HG02759 (cell line): ENCODE results near the gene DNAH1.

ENCODE experiments used
- ATAC-seq: cut with Tn5 transposase; IDR thresholded peaks from one replicate; pipeline ENCODE4 v1.9.1; 2021; ENCODE audit warnings: mild to moderate bottlenecking, moderate library complexity; ENCODE audit not compliant: unreplicated experiment

DNAH1 gene

GRCh38 chr3:52401021-52401420 lies 84.9 kb downstream of the DNAH1 start:
- no peak for ATAC-seq

DNA sequence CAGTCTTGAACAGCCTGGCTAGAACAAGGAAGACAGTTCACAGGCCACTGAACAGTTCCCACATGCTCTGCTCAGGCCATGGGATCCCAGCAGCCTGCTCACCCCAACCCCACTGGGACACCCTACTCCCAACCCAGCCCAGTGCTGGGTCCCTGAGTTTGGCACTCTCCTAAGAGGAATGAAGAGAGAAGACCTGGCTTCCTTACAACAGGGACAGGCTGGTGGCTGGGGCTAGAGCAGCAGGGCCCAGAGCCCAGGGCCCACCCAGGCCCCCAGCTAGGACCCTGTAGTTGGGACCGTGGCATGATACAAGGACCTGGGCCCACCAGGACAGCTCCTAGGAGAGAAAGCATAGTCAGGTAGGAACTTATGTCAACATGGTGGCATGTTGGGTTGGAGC lies 85.4 kb downstream of the DNAH1 start:
- no peak for ATAC-seq

GRCh38 chr3:52402101-52402521 lies 86.0 kb downstream of the DNAH1 start:
- ATAC-seq, result no peak

GRCh38 chr3:52402706-52403270 lies 86.7 kb downstream of the DNAH1 start:
- ATAC-seq, result no peak

DNA sequence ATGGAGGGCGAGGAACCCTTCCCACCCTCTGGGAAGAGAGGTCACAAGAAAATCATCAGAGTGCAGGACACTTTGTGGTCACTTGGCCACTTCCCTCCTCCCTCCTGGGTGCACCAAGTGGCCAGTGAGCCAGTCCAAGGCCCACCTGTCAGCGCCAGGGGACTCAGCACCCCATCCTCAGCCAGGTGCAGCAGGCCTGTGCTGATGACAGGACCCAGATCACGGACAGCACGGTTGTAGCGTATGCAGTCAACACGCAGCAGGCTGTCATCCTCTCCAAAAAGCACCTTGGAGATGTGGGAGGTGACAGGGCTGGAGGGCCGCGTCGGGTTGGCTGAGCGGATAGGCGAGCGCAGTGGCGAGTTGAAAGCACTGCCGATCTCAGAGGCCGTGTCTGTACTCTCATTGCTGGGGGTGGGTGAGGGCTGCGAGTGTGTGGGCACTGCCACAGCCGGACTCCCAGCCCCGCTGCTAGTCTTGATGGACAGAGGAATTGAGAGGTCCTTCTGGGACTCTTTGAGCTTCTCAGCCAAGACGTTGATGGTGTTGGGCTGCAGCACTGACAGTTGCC lies 87.2 kb downstream of the DNAH1 start:
- no peak for ATAC-seq

DNA sequence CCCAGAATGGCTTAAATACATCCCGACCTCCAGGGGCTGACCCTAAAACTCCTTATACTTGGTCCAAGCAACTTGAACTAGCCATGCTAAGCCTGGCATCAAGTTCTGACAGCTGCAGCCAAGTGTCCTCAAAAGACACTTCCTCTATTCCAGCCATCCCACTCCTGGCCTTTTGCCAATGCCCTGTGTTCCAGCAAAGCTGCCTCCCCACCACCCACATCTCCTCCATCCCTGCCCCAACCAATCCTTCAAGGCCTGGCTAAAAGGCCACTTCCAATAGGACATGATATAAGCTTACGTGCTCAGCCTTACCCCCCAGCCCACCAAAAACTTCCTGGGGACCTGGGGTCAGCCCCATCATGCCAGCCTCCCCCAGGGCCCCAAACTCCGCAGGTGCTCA lies 87.8 kb downstream of the DNAH1 start:
- no peak for ATAC-seq

- ATAC-seq, result no peak
Observed at GRCh38 chr3:52404391-52404790, 88.3 kb downstream of the DNAH1 start.

DNA sequence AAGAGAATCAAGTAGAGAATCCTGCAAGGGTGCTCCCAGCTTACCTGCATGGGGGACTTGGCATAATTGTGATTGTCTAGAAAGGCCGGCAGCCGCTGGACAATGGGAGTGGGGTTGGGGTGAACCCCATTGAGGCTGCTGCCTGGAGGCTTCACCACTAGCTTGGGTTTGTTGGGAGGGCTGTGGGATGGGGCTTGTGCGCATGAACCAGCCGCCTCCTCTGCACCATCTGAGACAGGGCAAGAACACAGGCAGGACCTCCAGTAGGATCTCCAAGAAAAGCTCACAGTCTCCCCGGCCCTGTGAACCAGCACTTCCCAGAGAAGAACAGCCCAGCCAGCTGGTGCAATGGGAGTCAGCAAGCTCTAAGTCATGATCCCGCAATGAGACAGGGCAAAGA lies 88.9 kb downstream of the DNAH1 start:
- ATAC-seq, result no peak

- no peak for ATAC-seq
Observed at GRCh38 chr3:52405601-52406110, 89.5 kb downstream of the DNAH1 start.

DNA sequence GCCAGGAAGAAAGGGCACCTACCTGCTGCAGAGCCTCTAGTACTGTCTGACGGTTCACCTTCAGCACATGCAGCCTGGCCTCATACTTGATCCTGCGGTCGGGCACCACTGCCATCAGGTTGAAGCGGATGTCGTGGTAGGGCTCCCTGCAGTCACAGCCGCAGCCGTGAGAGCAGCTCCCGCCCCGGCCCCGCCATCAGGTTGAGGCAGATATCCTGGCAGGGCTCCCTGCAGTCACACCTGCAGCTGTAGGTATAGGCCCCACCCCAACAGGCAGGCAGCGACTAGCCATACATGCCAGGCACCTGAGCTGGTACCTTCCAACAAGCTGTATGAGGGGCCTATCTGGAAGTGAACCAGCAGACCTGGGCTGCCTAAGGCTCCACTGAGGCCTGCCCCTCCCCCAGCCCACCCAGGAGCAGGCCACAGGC lies 90.1 kb downstream of the DNAH1 start:
- ATAC-seq, result no peak

DNA sequence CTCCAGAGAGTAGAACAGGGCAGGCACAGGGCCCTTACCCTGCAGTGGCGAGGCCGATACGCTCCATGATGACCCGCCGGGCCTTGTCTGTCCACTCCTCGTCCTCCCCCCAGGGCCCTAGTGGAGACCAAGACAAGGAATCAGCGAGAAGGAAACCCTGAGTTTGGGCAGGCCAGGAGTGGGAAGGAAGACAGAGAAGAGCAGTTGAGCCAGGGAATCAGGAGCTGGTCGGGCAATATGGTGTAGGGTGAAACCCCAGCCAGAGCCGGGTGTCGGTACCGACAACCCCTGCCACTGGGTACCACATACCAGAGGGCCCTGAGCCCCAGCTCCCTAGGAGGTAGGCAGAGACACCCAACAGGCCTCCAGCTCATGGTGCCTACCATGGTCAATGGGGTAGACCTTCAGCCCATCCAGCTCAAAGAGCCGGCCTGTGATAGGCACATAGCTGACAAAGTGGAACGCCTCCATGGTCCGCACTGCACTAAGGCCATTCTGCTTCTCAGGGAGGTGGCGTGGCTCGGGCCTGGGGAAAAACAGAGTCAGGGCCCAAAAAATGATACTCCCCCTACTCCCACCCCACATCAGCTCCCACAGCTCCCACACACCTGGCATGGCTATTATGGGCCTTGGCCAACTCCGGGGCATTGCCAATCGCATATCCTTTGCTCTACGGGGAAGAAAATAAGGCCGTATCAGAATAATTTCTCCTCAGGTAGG lies 90.8 kb downstream of the DNAH1 start:
- ATAC-seq, result no peak

DNA sequence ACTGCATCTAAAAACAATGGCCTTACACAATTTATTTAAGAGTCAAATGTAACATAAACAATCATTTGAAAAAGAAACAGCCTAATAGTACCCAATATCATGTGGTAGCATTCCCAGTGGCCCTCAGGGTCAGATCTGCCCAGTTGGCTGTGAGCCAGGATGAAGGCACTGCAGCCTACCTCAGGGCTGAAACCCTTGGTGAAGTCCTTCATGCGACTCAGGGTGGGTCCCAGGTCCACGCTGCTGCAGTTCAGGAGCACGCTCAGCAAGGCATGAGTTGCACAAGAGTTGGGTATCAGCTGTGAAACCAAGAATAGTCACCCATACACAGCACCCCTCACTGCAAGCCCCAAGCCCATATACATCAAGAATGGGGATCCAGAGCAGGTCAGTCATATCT lies 91.7 kb downstream of the DNAH1 start:
- ATAC-seq, result no peak

DNA sequence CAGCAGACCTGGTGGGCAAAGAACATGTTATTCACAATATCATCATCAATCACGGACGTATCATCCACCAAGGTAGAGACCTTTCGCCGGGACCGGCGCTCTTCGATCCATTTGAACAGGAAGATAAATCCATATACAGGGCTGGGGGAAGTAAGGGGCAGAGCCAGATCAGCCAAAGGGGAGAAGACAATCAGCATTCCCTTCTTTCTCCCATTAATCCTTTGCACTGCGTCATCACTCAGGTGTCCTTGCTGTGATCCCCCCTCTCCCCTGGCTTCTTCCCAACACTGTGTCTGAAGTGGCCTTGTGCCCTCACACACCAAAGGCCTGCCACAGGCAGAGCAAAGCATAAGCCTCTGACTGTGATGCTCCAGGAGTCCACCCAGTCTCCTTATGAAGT lies 92.3 kb downstream of the DNAH1 start:
- ATAC-seq, result no peak

GRCh38 chr3:52415800-52416199 lies 99.7 kb downstream of the DNAH1 start:
- no peak for ATAC-seq

DNA sequence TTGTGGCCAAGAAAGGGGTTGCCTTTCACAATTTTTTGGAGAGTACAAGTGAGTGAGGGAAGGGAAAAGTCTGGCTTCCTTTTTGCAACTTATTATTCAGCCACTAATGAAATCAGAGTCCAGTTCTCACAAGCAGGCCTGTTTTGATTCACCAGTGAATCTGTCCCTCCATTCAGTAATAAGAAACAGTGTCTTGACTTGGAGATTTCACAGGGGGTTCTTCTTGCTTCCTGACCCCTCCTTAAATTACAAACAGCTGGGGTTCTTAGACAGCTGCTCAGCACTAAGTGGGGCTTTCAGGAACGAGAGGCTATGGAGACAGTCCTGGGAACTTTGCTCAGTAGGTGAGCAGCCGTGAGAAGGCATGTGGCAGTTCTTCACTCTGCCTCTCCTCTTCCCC lies 104.3 kb downstream of the DNAH1 start:
- ATAC-seq, result no peak

DNA sequence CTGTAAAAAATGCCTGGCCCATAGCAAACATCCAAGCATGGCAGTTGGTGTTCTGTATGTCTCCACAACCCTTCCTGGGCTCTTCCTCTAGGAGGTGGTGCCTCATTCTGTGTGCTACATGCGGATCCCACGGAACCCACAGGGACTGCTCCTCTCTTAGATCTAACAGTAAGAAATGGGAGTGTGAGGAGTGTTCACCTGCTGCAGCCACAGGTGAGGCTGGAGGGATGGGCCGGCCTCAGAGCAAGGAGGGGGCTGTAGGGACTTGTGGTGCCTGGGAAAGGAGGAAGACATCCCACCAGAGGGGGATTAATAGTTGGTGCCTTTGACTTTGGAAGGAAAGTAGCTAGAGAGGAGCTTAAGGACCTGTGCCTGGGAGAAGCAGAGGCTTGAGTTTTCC lies 106.5 kb downstream of the DNAH1 start:
- no peak for ATAC-seq

GRCh38 chr3:52423173-52423572 lies 107.1 kb downstream of the DNAH1 start:
- ATAC-seq, result no peak

DNA sequence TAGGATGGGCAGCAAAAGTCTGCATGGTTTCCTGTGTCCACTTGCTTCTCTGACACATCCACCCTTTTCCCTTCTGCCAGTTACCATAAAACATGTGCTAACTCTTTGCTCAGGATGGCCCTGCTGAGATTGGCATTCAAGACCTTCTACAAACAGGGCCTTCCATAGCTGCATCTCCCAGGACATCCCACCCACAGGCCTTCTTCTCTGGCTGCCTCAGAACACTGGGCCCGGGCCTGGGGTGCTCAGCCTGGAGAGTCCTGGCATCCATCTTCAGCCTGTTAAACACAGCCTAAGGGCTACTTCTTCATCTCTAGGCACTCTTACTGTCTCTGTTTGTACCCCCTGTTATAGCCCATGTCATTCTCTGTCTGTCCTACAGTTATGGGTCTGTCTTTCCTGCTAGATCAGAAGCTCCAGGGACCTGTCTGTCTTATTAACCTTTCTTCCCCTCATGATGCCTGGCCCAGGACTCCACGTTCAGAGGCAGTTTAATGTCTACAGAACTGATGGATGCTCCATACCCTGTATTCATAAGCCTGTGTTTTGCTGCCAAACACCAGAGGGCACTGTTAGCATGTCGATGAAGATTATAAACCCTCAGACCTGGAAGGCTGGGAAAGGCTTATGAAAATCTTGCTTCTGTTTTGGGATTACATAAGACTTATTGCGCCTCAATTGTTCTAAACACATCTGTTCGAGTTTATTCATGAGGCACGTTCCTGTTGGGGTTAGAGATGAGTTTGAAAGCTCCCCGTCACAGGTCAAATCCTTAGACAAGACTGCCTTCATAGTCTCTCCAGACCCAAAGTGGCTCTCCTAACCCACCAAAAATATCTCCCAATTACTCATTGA lies 112.3 kb downstream of the DNAH1 start:
- ATAC-seq, result no peak

DNA sequence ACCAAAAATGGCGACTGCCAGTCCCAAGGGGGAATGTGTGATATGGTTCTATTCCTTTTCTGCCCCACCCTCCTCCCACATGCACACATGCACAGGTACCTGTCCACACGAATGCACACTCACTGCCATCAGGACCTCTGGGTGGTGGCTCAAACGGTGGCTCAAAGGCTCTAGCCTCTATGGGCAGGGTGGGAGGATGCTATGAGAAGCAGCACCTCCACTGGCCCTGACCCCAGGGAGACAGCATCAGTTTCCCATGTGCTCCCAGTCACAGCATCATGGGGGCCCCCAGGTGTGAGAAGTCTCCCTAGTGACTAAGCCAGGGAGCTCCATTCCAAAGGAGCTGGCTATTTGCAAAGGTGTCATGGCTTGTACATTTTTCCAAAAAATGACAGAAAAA lies 112.9 kb downstream of the DNAH1 start:
- ATAC-seq, result no peak

DNA sequence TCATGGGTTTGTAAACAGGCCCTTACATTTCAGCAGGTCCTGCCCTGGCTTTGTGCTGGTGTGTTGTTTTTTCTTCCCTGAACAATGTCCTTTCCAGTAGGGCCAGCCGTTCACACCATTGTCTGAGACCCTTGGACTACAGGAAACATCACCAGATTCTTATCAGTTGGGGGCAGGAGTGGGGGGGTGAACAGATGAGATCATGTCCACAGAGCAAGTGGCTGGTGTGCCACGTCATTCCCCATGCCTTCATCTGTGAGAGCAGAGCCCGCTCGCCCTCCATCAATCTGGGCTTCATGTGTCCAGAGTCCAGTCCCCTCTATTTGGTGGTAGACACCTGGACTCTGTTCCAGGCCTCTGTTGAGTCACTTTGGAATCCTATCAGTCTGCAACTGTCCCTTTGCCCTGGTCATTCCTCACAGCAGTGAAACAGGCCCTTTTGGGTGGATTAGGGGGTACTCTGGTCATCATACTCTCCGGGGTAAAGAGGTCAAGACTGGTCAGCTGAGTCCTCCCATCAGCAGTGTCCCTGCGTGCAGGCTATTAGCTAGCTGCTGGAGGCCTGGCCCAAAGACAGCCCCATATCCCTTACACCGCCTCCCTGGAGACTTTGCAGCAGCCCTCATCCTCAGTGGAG lies 113.8 kb downstream of the DNAH1 start:
- ATAC-seq, result no peak

DNA sequence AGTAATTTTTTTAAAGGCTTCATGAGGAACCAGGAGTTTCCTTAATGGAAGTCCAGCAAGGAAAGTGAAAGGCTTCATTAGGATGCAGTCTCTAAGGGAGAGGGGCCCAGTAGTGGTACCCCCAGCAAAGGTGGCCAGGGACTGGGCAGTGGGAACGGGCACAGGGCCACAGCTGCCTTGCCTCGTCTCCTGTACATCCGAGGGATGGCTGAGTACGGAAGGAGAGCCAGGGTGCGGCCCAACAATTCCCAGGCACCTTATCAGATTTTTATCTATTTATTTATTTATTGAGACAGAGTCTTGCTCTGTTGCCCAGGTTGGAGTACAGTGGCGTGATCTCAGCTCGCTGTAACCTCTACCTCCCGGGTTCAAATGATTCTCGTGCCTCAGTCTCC lies 114.3 kb downstream of the DNAH1 start:
- no peak for ATAC-seq
